HG03342 (cell line): Measurements from ENCODE around the gene HLA-DMB.
A peak's percentile ranks its signal among the peaks of the same experiment; 100 is the strongest.
"Not testable (repeated sequence)": the region's sequence is repeated elsewhere in the genome, so short reads cannot be mapped to it uniquely, and the experiment has no call there.

Source experiments
- ATAC-seq: cut with Tn5 transposase; IDR thresholded peaks from one replicate; pipeline ENCODE4 v1.9.1; 2021; ENCODE audit warnings: mild to moderate bottlenecking, moderate library complexity; ENCODE audit not compliant: unreplicated experiment

The HLA-DMB gene

DNA sequence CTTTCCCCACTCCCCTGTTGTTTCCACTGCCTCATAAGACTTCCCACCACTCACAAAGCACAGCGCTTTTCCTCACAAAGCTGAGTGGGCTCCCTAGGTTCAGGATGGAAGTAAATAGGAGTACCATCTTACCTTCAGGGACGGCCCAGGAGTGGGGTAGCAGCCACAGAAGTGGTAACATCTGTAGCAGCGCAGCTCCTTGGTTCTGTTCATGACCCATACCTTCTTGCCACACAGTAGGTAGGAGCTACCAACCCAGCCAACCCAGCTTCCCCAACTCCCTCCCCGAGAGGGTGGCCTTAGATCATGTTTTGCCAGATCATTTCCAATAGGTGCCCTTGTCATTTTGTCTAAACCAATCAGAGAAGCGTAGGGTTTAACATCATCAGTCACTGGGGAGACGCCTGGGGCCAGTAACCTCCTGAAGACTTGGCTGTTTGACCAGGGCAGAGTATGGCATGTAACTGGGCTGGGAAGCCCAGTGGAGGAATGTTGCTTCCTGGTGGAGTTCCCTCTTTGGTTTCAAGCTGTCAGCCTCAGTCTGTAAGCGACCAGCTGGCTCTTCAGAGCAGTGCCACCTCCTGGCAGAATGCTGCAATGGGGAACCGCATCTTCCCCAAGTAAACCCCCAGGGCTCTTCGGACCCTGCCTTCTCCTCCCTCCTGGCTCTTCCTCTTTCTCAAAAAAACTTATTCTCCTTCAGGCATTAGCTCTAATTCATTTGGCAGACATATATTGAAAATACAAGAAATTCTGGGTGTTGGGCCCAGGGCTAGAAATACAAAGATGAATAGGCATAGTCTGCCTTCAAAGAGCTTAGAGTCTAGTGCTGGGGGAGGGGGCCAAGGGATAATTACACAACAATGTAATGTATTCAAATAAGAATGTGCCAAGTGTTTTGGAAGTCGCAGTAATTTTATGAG is 12.2 kb upstream of the HLA-DMB start, which contains the start of gene HLA-DMA:
TSS of gene HLA-DMA (minus strand) at position 281 of the 923 bp plus-strand sequence. CDS start at position 220, 61 bp downstream.
- peak; percentile 83 for ATAC-seq

DNA sequence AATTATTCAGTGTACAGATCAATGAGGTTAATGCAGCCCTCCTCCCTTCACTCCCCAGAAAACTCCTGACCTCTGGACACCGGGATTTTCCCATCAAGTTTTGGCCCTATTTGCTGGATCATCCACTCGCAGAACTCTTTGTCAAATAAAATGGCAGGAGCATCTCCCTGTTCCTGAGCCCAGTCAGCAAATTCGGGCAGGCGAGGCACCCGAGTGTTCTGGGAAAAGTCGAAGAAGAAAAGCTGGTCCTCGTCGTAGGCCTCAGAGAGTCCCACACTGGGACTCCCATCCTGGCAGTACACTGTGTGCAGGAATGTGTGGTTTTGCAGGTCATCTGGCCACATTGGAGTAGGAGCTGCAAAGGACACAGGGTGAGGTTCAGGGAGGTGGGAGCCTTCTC is 9.6 kb upstream of the HLA-DMB start:
- ATAC-seq: no peak

DNA sequence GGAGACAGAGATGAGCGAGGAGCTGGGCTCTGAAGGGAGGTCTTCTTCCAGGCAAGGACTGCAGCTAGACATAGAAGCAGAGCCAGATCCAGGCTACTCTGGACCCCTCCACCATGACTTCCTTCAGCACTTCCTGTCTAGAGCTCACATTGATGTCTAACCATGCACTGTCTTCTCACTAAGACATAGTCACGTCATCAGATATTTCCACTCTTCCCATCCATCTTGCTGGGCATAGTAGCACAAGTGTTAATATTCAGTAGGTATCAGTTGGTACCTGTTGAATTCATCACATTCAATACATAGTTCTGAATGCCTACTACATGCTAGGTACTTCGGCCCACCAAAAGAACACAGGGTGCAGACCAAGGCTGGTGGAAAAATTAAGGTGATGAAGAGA is 9.2 kb upstream of the HLA-DMB start:
- ATAC-seq: no peak

DNA sequence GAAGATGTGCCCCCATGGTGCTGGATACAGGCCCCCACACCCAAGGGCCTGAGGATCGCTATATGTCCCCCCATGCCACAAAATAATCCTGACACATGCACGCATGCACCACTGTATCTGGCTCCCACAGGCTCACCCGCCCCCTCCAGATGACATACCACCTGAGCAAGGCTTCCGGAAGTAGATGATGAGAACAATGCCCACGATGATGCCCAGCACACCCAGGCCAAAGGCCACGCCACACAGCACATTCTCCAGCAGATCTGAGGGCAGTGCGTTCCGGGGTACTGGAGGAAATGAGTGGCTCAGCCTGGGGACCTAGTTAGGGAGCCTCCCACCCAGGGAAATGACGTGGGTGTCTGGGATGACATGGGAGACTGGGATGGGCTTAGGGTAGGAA is 8.3 kb upstream of the HLA-DMB start:
- no peak for ATAC-seq

DNA sequence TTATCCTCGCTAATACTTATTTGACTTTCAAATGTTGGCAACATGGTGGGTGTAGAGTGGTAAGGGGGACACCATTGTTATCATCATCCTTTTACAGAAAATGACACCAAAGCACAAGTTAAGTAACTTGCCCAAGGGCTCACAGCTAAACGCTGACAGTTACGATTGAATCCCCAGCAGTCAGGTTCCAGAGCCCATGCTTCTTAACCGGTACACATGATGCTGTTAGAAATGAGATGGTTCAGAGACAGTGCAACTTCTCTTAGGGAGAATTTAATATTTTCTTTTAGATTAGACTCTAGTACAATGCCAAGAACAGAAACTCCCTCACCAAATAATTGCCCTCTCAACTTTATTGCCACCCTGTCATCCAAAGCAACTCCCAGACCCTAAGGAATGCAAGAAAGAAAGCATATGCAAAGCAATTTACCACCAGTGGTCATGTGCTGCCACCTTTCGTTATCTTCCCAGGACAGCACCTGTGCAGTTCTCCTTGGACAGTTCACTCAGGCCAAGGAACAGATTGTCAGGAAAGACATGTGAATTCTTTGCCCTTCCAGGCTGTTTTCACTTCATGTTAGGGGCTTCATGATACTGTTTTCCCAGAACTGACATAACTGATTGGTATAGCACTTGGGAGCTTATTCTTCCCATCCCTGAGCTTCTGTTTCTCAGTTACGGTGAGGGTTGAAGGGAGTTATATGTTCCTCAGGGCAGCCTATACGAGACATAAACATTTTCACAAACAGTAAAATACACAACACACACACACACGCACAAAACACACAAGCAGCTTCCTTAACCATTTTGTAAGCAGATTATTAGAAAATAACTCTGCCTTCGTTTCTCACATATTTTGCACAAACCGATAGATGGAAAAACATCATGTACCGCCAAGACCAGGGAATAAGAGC is 7.0 kb upstream of the HLA-DMB start:
- ATAC-seq: no peak

DNA sequence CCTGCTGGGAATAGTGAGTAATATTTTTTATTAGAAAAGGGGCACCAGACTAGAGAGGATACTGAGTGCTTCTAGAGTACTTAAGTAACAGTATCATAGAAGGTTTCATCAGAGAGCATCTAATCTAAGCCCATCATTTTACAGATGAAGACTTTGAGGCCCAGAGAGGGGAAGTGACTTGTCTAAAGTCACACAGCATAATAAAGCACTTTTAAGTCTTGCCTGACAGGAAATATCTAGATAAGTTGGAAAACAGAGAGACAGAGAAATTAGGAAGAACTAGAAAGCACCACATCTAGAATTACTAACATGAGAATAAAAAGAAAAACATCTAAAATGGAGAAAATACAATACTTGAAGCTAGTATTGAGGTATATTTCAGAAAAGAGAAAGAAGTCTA is 6.1 kb upstream of the HLA-DMB start:
- no peak for ATAC-seq

DNA sequence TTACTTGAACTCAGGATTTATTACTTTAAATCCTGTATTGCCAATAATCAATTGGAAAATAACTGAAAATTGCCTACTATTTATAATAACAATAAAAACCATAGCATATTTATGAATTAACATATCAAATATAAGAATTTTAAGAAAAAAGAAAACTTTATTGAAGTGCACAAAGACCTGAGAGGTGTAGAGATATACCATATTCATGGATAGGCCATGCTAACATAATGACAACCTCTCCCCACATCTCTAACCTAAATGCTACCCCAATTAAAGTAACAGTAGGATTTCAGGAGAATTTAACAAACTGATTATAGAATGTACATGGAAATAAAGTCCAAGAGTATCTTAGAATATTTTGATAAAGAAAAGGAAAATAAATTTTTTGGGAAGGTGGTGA is 5.1 kb upstream of the HLA-DMB start:
- no peak for ATAC-seq

DNA sequence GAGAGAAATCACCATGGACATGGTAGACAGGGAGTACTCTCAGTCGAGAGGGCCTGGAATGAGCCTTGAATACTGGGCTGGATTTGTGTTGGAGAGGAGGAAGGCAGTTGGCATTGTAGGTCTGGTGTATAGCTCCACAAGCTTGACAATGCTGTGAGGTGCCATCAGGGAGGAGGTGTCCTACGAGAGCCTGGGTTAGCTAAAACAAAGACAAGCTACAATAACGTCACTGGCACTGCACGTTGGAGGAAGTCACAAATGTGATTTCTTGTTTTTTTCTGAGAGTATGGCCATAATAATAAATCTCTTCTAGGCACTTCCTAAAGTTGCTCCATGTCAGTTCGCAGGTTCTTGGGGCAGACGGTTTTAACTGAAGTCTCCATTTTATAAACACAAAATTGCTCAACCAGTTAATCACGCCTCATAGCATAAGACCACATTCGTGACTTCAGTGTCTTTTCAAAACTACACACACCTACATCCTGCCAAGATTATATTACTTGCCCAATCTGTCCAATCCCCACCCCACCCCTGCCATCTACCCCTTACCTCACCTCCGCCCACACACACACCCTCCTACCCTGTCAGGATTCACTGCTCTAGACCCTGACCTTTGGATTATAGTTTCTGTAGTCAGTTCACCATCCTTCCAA is 4.4 kb upstream of the HLA-DMB start:
- no peak for ATAC-seq

DNA sequence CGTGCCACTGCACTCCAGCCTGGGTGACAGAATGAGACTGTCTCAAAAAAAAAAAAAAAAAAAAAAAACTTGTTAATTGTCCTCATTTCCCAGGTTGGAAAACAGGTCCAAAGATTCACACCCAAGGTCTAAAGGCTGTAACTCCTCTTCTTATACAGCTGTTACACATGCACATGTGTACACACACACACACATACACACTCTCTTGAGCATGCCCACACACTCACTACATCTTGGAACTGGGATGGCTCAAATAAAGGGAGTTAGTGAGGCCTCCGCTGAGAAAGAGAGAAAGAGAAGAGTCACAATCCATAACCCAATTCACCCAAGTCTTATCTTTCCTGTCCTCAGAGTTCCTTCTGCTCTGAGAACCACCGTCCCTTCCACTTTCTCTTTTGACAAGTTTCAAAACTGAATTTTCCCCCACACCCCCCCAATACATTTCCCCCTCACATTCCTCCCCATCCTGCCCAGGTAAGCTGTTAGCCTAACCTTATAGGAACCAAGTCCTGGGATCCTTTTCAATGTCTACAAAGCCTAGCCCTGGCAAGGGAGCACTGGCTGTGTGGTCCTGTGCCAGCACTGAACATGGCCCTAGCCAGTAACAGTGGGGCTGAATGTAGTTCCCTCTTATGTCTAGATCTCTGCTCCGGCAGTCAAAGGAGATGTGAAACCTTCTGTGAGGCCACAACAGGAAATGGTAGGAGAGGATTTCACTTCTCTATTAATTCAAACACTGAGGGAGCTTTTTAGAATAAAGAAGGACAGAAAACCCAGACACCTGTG is 3.2 kb upstream of the HLA-DMB start:
- ATAC-seq: peak; percentile 44

DNA sequence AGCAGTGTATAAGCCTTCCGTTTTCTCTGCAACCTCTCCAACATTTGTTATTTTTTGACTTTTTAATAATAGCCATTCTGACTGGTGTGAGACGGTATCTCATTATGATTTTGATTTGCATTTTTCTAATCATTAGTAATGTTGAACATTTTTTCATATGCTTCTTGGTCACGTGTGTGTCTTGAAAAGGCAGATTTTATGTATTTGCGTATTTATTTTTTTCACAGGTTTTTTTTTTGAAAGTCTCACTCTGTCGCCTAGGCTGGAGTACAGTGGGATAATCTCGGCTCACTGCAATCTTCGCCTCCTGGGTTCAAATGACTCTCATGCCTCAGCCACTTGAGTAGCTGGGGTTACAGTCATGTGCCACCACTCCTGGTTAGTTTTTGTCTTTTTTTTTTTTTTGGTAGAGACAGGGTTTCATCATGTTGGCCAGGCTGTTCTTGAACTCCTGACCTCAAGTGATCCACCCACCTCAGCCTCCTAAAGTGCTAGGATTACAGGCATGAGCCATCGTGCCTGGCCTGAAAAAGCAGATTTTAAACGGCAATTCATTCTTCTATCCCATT is 1.8 kb upstream of the HLA-DMB start:
- ATAC-seq: not testable (repeated sequence)

DNA sequence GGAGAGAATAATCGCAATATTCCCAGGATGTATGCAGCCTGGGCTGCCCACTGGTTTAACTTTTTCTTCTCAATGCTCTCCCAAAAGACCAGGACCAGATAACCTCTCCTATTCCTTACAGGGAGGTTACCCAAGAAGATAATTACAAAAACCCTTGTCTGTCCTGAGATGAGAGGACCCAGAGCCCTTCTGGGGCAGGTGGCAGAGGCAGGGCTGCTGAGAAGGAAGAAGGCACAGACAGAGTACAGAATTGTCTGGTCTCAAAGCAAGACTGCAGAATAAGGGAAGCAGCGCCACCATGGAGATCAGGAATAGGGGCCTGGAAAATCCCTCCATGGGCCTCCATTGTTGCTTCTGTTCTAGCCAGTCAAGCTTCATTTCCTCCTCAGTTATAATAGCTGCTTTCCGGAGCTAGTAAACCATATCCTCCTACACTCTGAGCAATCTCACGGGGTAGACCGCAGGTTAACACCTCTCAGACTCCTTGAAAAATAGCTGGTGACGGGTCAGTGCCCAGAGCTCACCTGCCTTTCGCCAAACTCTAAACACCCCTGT is 463 bp upstream of the HLA-DMB start:
- ATAC-seq: peak; percentile 56

DNA sequence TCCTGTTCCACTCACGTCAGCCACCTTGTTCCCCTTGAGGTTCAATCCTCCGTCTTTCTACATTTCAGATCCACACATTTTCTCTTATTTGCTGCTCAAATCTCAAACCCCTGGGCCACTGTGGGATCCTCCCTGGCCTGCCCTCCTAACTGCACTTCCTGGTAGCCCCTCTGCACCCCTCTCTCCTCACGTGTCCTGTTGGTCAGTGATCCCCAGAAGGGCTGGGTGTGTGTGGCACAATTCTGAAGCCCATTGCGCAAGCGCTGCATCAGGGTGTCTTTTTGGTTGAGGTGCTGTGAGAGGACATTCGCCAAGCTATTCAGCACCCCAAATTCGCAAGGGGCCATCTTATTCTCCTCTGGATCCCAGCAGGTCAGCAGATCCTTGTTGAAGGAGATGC is 2.3 kb downstream of the HLA-DMB start:
- ATAC-seq: no peak

DNA sequence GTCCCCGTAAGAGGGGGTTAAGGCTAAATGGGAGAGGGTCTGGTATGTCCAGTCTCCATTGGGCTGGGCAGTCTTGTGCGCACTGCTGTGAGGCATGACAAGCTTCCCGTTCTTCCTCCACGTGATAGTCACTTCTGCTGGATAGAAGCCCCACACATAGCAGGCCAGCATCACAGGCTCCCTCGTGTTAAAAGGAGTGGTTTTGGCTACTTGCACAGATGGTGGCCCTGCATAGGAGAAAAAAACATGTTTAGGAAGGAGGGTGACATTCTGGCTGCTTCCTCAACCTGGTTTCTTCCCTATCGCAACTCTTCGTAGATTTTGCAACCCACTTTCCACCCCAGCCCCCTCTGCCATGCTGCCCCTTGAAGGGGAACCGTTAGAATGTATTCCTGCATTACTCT is 3.6 kb downstream of the HLA-DMB start:
- ATAC-seq: no peak

DNA sequence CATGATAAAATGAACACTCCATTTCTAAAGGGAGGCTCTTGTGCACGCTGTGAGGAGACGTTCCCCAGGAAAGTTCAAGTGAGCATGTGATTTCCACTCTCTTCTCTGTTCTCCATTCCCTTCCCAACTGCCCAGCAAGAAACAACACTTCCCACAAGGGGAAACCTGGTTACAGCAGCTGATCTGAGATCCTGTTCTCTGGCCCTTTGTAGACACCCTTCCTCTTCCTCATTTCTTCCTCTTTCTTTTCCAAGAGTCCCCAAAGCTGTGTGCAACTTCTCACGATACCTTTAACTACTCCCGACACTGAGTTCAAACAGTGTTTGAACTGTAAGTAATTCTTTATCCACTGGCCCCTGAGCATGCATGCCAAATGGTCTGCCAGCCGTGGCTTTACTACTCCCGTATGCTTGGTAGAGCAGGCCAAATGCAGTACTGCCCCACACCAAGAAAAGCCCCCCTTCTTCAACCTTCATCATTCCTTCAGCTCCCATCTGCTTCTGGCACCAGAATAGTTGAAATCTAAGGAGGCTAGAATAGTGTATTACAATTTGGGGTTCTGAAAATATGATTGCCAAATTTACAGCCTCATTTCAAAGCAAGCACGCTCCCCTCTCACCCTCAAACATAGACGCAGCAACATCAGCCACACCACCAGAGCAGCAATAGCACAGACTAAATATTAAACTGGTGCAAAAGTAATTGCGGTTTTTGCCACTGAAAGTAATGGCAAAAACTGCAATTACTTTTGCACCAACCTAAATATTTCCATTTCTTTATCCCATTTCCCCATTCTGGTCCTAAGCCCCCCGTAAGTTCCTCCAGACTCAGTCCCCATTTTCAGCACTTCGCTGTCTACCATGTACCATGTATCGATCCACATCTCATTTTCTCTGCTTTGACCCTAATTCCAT is 4.3 kb downstream of the HLA-DMB start:
- ATAC-seq: no peak

DNA sequence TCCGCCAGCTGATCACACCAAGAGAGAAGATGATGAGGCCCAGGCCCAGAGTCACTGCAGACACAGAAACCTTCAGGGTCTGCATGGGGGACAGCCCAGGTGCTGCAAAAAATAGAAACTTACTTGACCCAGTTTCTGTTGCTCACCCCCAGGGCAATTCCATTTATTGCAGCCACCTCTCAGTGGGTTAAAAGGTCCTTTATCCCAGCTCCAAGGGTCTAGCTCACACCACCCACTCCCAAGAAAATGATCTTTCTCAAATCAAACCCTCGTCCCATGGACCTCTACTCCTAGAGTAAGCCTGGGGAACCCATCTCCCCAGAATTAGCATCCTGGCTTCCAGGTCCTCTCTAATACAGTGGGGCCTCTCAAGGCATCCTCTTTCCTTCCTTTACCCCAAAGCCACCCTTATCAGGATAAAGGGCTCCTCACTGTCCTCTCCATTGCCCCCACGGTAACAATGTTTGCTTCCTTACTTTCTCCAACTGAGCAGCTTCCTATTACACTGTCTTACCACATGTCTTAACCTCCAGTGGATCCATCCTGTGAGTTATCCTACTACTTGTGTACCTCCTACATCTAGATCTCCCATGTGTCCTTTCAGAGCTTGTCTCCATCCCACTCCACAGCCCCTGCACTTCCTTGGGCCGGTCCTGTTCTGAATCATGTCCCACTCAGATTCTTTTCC is 5.1 kb downstream of the HLA-DMB start:
- ATAC-seq: no peak

DNA sequence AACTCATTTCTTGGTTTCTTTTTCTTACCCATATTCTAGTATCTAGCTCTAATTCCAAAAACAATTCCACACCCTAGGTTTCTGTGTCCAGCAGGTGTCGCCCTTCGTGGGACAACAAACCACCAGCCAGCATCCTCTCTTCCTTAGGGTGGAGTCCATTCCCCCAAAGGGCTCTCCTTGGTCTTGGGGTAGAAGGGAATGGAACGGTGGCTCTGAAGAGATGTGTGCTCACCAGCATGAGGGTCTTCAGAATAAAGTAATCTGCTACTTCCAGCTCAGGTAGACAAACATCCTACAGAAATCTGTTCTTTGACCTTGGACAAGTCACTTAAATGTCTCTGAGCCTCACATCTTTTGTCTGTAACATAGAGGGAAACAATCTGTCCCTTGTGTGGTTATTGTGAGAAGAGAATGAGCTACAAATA is 7.2 kb downstream of the HLA-DMB start:
- ATAC-seq: no peak

DNA sequence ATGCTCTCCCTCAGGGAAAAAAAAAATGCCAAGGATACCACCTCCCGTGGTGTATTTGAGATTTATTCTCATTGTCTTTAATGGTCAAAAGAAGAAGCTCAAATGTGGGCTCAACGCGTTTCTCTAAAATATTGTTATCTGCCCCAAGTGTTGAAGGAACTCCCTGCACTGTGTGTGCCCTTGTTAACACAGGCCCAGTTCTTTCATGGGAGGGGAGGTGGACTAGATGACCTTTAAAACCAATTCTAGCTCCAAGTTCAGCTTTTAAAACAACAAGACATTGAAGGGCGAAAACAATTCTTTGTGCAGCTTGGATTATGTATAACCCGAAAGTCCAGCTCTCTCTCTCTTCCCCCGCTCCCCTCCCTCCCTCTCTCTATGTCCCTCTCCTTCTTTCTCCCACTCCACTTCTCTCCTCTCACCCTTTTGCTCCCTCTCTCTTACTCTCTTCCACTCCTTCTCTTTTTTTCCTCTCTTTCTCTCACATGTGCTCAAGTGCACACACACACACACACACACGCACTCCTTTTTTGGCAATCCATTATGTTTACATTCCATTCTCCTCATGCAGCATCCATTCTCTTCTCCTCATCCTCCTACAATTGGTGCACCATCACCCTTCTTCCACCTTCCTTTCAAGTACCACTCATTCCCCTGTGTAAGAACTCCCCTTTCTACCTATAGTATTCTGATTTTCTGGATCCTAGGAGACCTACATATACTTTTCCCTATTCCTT is 8.5 kb downstream of the HLA-DMB start:
- no peak for ATAC-seq
